SJCRH30 (cell line): Measurements from ENCODE around the gene PDE3A. TPM values are rescaled to one million over a fixed set of nuclear protein-coding genes. Genes with fewer than 3 reads are reported as not detected.
"Not testable (repeated sequence)": the region's sequence is repeated elsewhere in the genome, so short reads cannot be mapped to it uniquely, and the experiment has no call there.

Source experiments
- DNase-seq, 2 experiments: peaks; one replicate each; pipeline ENCODE4 v3.0.0-alpha.2; 2015 to 2020
- H3K27ac ChIP-seq: fragments of 250-450 bp; sonication (Bioruptor Pico); 2 replicates; pipeline ENCODE4 v1.5.1; 2020; ENCODE audit warnings: mild to moderate bottlenecking, moderate library complexity
- H3K27me3 ChIP-seq: fragments of 250-450 bp; sonication (Bioruptor Pico); 2 replicates; pipeline ENCODE4 v1.5.1; 2020; ENCODE audit warnings: mild to moderate bottlenecking, moderate library complexity
- H3K36me3 ChIP-seq: fragments of 250-450 bp; sonication (Bioruptor Pico); 2 replicates; pipeline ENCODE4 v1.5.1; 2020; ENCODE audit warnings: mild to moderate bottlenecking, moderate library complexity
- H3K4me1 ChIP-seq: fragments of 250-450 bp; sonication (Bioruptor Pico); 2 replicates; pipeline ENCODE4 v1.5.1; 2020; ENCODE audit warnings: mild to moderate bottlenecking, moderate library complexity
- H3K4me3 ChIP-seq: fragments of 250-450 bp; sonication (Bioruptor Pico); 2 replicates; pipeline ENCODE4 v1.5.1; 2020; ENCODE audit warnings: mild to moderate bottlenecking, moderate library complexity
- H3K9me3 ChIP-seq: fragments of 250-450 bp; sonication (Bioruptor Pico); replicated peaks from 2 replicates; pipeline ENCODE4 v1.5.1; 2020; ENCODE audit warnings: mild to moderate bottlenecking, moderate library complexity
- total RNA-seq: library from RNA; depleted of rRNA; stranded (reverse); fragments of >200 nt; shearing (Covaris generic); gene quantifications from 2 replicates; pipeline ENCODE4 v1.2.3, GENCODE V29; 2014

The PDE3A gene
- total RNA-seq, 1 experiment from 2014 or later, result 4.0 TPM

- no peaks in the 10 kb centered on the region for H3K36me3 ChIP-seq
- no peaks in the 10 kb centered on the region for H3K9me3 ChIP-seq
- H3K4me3 ChIP-seq, result peak overlapping the region; percentile 70
- peak overlapping the region; percentile 62; the same call in 1 of the 2 replicates for H3K27ac ChIP-seq
- no peaks in the 10 kb centered on the region for H3K4me1 ChIP-seq
- no peak for DNase-seq
- no peaks in the 10 kb centered on the region for H3K27me3 ChIP-seq
Measured at GRCh38 chr12:20367583-20368113, 689 bp upstream of the PDE3A start.

GRCh38 chr12:20368651-20369304 lies 441 bp downstream of the PDE3A start:
- Histone ChIP-seq H3K4me1 (no peaks in the 10 kb centered on the region), H3K27me3 (no peaks in the 10 kb centered on the region), H3K27ac (peak overlapping the region; percentile 62), H3K4me3 (peak overlapping the region; percentile 70), H3K36me3 (no peaks in the 10 kb centered on the region), H3K9me3 (no peaks in the 10 kb centered on the region)
- peak; percentile 49 to 68 for DNase-seq

- peak overlapping the region; percentile 62 for H3K27ac ChIP-seq
- no peaks in the 10 kb centered on the region for H3K36me3 ChIP-seq
- no peaks in the 10 kb centered on the region for H3K27me3 ChIP-seq
- peak overlapping the region; percentile 70 for H3K4me3 ChIP-seq
- no peaks in the 10 kb centered on the region for H3K4me1 ChIP-seq
- DNase-seq, result peak; percentile 80 to 83
- no peaks in the 10 kb centered on the region for H3K9me3 ChIP-seq
Measured at GRCh38 chr12:20369305-20370013, 1.1 kb downstream of the PDE3A start.

- peak; percentile 19 to 45 for DNase-seq
- H3K4me1 ChIP-seq, result no peaks in the 10 kb centered on the region
- H3K4me3 ChIP-seq, result peak overlapping the region; percentile 70
- no peaks in the 10 kb centered on the region for H3K36me3 ChIP-seq
- peak overlapping the region; percentile 62 for H3K27ac ChIP-seq
- no peaks in the 10 kb centered on the region for H3K27me3 ChIP-seq
- no peaks in the 10 kb centered on the region for H3K9me3 ChIP-seq
Measured at GRCh38 chr12:20370014-20370386, 1.7 kb downstream of the PDE3A start.

GRCh38 chr12:20370866-20371519 lies 2.7 kb downstream of the PDE3A start:
- Histone ChIP-seq H3K4me1 (no peaks in the 10 kb centered on the region), H3K4me3 (peak overlapping the region; percentile 70), H3K27me3 (no peaks in the 10 kb centered on the region), H3K27ac (no peak overlapping the region), H3K36me3 (no peaks in the 10 kb centered on the region), H3K9me3 (no peaks in the 10 kb centered on the region)
- no peak for DNase-seq

GRCh38 chr12:20372326-20373096 lies 4.2 kb downstream of the PDE3A start:
- Histone ChIP-seq H3K27me3 (no peaks in the 10 kb centered on the region), H3K4me1 (no peaks in the 10 kb centered on the region)
- no peak for DNase-seq

GRCh38 chr12:20374795-20375194 lies 6.5 kb downstream of the PDE3A start:
- no peaks in the 10 kb centered on the region for H3K9me3 ChIP-seq
- DNase-seq, result no peak
- H3K27me3 ChIP-seq, result no peaks in the 10 kb centered on the region
- H3K36me3 ChIP-seq, result no peaks in the 10 kb centered on the region
- no peak overlapping the region for H3K4me3 ChIP-seq
- no peak overlapping the region for H3K27ac ChIP-seq
- H3K4me1 ChIP-seq, result no peaks in the 10 kb centered on the region

More at GRCh38 chr12:20372326-20373096, 4.2 kb downstream of the PDE3A start:
- no peak overlapping the region for H3K4me3 ChIP-seq
- no peak overlapping the region for H3K27ac ChIP-seq
- no peaks in the 10 kb centered on the region for H3K9me3 ChIP-seq
- no peaks in the 10 kb centered on the region for H3K36me3 ChIP-seq

GRCh38 chr12:20375560-20375959 lies 7.2 kb downstream of the PDE3A start:
- Histone ChIP-seq H3K27ac (no peak overlapping the region), H3K36me3 (no peaks in the 10 kb centered on the region), H3K9me3 (no peaks in the 10 kb centered on the region), H3K27me3 (no peaks in the 10 kb centered on the region), H3K4me3 (no peak overlapping the region), H3K4me1 (no peaks in the 10 kb centered on the region)
- DNase-seq, result no peak

- Histone ChIP-seq H3K27me3 (no peaks in the 10 kb centered on the region), H3K9me3 (no peaks in the 10 kb centered on the region), H3K36me3 (no peaks in the 10 kb centered on the region), H3K4me1 (no peaks in the 10 kb centered on the region), H3K4me3 (no peak overlapping the region), H3K27ac (no peak overlapping the region)
- DNase-seq, result peak in 1 of 2 experiments; percentile 37
Measured at GRCh38 chr12:20376984-20377383, 8.6 kb downstream of the PDE3A start.

GRCh38 chr12:20377750-20378149 lies 9.4 kb downstream of the PDE3A start:
- no peak overlapping the region for H3K27ac ChIP-seq
- no peak for DNase-seq
- no peaks in the 10 kb centered on the region for H3K9me3 ChIP-seq
- no peak overlapping the region for H3K4me3 ChIP-seq
- H3K27me3 ChIP-seq, result no peaks in the 10 kb centered on the region
- no peaks in the 10 kb centered on the region for H3K4me1 ChIP-seq
- no peaks in the 10 kb centered on the region for H3K36me3 ChIP-seq

- Histone ChIP-seq H3K36me3 (no peaks in the 10 kb centered on the region), H3K27ac (no peak overlapping the region), H3K9me3 (0 out of 2 replicates have a peak, but pooled peaks cover 4% of the 10 kb centered on the region), H3K4me1 (peaks cover 6% of the 10 kb centered on the region; the same call in 1 of the 2 replicates), H3K4me3 (no peak overlapping the region), H3K27me3 (no peaks in the 10 kb centered on the region)
- no peak for DNase-seq
Measured at GRCh38 chr12:20382117-20382516, 13.8 kb downstream of the PDE3A start.

GRCh38 chr12:20383612-20384011 lies 15.3 kb downstream of the PDE3A start:
- H3K4me3 ChIP-seq, result no peak overlapping the region
- H3K27me3 ChIP-seq, result no peaks in the 10 kb centered on the region
- DNase-seq, result peak in 1 of 2 experiments; percentile 4
- no peak overlapping the region for H3K27ac ChIP-seq
- H3K36me3 ChIP-seq, result no peaks in the 10 kb centered on the region
- H3K9me3 ChIP-seq, result 0 out of 2 replicates have a peak, but pooled peaks cover 4% of the 10 kb centered on the region
- peaks cover 6% of the 10 kb centered on the region; the same call in 1 of the 2 replicates for H3K4me1 ChIP-seq

GRCh38 chr12:20384836-20385235 lies 16.5 kb downstream of the PDE3A start:
- H3K27me3 ChIP-seq, H3K9me3 ChIP-seq, H3K4me3 ChIP-seq, H3K36me3 ChIP-seq, H3K27ac ChIP-seq, H3K4me1 ChIP-seq: not testable (repeated sequence)
- peak in 1 of 2 experiments; percentile 19 for DNase-seq

- H3K4me3 ChIP-seq, result no peak overlapping the region
- DNase-seq, result no peak
- H3K36me3 ChIP-seq, result no peaks in the 10 kb centered on the region
- H3K9me3 ChIP-seq, result no peaks in the 10 kb centered on the region
- H3K27me3 ChIP-seq, result no peaks in the 10 kb centered on the region
- H3K27ac ChIP-seq, result no peak overlapping the region
- no peaks in the 10 kb centered on the region for H3K4me1 ChIP-seq
Measured at GRCh38 chr12:20390846-20391245, 22.5 kb downstream of the PDE3A start.
